CMK (cell line): ENCODE data around the gene TENM4.
A peak's percentile ranks its signal among the peaks of the same experiment; 100 is the strongest.

Source experiments
- DNase-seq: peaks from one replicate; pipeline ENCODE4 v3.0.0-alpha.2; 2010; ENCODE audit warnings: low read depth

TENM4 gene

DNA sequence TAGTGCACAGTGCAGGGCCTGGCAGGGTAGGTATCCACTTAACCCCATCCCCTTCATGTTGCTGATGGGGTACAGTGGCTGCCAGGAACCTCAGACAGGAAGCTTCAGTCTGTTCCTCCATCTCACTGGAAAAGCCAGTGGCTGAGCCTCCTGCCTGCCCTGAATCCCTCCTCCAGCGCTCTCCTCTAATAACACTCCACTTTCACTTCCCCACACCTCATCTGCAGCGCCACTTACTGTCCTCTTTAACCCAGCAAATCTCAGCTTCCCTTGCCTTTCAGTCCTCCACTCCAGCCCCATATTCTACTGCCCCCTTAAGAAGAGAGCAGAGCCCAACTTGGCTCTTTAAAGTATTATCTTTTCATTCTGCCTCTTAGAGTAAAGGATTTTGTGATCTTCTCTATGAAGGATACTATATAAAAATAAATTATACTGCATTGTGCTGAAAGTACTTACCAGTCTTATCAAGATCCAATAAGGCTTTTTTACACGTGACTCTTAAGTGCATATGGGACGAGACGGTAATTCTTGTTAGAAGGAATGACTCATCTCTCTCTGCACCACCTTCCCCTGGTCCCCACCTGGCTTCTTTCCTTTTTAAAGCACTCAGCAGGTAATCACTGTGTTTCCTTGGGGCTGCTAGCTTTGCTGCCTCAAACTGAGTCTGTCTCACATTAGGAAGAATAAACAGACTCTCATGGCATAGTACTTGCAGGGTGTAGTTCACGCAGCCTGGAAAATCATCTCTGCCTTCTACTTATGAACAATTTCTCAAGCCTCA is 628.1 kb downstream of the TENM4 start:
- no peak for DNase-seq

DNA sequence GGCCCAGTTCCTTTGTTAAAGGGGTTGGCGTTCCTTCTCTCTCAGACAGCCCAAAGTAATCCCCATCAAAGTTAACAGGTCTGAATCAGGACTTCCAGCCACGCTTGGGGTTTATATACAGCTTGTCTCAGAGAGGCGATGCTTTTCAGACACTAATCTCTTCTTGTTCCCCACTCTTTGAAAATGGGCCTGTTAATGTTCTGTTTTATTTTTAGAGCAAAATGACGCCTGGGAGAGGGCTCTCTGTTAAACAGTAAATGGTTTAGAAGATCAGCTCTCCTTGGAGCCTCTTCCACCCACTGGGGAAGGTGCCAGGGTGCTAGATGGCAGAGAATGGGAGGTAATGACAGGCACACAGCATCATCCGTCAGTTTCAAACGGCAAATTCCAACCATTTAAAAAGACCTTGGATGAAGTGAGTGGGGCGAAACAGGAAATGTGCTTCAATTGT is 630.2 kb downstream of the TENM4 start:
- DNase-seq, result no peak

DNA sequence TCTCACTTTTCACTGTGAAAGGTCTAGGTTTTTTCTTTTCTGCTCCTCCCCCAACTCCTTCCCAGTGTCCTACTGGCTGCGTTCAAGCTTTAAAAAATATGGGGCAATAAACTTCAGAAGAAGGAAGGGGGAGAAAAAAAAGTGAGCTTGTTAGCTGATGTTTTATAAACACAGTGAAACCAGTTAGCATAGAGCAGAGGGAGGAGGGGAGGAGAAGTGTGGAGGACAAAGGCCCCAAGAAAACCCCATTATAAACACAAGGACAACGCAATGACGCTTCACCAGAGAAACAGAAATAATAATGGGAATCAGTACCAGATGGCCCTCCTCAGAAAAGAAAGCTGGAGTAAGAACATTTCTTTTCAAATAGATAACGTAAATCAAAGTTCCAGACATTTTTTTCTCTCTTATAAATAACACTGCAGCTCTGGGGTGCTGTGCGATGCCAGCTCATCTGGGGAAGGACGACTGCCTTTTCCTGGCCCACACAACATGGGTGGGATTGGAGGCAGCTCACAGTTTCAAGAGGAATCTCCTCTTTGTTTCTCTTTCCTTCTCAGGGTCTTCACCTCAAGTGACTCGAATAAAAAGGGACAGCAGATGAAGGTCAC is 630.8 kb downstream of the TENM4 start:
- no peak for DNase-seq

DNA sequence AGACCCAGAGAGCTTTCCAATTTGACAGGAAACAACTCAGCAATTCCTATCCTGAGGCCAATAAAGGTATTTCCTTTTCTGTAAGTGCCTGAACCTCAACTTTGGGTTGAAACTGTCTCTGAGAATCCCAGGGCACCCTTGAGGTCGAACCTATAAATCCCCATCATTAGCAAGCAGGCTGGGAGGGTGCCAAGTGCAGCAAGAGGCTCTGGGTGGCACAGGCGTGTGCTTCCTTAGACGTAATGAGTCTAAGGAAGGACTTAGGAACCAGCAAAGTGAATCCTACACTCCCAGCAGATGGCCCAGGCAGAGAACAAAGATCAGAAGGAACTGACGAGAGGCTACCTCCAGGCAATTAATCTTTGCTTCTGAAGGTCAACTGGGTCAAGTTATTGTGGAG is 631.9 kb downstream of the TENM4 start:
- no peak for DNase-seq

DNA sequence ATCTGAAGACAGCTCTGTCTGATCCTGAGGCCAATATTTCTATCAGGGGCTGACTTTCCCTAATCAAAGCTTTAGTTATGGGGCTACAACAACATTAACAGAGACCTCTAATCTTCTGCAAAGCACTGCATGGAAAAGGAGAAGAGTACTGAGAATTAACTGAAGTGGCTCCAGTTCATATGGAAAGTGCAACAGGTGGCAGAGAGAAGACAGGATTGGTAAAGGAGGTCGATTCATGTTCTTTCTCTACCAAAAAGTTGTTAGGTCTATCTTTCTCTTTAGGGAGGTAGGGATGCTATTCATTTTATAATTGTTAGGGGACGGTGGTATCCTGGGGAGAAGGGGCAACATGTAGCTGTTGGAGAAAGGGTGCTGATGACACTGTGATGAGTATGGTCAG is 633.5 kb downstream of the TENM4 start:
- DNase-seq, result no peak

DNA sequence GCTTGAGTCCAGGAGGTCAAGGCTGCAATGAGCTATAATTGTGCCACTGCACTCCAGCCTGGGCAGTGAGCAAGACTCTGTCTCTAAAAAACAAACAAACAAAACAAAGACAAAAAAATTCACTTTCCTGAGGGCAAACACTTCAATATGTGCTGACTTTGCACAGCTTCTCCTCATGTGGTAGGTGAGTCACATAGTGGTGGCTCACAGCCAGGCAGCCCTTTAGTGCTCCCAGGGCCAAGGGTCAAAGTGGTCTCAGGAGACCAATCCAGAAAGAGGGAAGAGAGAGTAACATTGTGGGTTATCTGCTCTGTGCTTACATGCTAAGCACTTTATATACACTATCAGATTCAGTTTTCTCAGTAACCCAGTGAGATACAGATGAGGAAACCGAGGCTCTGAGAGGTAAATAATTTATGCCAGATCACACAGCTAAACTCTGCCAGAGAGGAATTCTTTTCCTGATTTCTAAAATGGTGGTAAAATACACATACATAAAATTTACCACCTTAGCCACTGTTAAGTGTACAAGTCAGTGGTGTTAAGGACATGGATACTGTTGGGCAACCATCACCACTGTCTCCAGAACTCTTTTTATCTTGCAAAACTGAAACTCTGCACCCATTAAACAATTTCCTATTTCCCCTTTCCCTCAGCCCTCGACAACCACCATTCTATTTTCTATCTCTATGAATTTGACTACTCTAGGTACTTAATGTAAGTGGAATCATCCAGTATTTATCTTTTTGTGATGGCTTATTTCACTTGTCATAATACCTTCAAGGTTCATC is 634.4 kb downstream of the TENM4 start:
- DNase-seq, result no peak

DNA sequence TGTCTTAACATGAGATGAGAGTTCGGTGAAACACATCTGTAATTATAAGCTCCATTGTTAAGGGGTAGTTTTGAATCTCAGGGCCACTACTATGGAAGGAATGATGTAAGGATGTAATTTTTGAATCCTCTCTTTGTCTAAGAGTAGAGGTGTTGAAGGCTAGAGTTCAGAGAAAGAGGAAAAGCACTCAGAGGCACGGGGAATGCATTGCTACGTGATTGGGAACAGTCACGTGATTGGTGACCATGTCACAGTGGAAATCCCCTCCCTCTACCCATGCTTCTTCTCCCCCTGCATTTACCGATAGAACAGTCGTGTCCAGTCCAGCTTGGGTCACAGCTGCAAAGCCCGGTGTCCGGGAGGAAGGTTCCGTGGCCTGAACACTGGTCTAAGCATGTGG is 635.8 kb downstream of the TENM4 start:
- no peak for DNase-seq

DNA sequence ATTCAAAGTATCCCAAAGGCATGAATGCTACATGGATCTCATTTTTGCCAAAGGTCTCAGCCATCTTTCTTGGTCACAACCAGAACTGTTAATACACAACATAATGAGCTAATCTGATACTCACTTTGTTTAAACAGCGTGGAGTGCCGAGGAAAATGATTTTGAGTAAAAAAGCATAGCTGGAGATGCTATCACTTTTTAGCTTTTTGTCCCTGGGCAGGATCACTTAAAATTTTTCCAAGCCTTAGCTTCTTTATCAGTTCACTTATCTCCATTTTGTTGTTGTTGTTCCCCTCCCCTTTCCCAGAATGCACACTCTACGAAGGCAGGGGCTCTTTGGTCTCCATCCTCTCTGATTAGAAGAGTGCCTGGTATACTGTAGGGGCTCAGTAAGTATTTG is 636.8 kb downstream of the TENM4 start:
- DNase-seq, result no peak

DNA sequence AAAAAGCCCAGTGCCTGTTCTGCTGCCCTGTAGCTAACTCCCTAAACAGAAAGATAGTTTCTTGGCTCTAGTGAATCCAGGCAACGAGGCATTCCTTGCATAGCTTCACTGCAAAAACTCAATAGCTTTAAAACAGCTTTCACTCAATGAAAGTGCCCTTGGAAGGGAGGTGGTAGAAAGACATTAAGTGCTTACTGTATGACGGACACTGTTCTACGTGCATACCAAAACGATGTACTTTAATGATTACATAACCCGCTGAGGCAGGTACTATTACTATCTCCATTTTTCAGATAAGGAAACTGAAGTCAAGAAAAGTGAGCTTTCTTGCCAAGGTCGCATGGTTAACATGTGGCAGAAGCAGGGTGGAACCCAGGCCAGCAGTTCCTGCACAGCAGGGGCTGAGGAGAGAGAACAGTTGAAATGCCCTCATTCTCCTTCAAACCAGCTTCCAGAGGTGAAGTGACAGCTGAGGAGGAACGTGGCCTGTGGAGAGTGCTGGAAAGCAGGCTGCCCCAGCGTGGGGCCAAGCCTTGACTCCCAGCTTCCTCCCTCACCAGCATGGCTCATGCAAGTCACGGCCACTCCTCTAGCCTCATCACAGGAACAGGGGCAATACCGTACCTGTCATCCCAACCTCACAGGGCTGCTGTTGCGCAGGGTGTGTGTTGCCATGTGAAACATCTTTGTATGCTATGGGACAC is 638.6 kb downstream of the TENM4 start:
- no peak for DNase-seq

DNA sequence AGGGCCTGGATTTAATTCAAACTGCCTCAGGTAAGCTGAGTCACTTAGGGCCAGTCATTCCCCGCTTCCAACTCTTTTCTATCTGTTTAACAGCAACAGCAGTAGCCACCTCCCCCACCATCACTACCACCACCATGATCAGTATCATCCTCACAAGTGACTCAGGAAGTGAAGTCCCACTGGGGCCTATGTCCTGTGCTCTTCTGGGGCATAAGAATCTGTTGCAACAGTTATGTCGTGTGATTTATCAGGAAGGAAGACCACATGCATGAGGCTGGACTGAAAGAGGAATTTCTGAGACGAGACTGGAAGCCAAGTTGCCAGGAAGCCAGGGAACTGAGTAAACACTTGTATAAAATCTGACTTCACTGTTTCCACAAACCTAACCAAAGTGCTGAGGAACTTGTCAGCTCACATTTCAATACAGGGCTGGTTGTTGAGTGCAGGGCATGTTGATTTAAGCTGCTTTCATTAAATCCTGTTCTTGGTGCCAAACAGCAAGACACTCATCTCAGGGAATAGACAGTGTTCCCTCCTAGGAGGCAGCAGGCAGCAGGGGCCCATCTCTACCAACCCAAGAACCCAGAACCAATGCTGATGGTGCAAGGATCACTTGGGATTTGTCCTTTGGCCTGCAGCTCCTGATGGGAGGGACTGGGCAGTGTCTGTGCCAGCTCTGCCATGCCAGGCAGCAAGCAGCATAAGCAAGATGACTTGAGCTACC is 639.5 kb downstream of the TENM4 start:
- DNase-seq, result no peak

DNA sequence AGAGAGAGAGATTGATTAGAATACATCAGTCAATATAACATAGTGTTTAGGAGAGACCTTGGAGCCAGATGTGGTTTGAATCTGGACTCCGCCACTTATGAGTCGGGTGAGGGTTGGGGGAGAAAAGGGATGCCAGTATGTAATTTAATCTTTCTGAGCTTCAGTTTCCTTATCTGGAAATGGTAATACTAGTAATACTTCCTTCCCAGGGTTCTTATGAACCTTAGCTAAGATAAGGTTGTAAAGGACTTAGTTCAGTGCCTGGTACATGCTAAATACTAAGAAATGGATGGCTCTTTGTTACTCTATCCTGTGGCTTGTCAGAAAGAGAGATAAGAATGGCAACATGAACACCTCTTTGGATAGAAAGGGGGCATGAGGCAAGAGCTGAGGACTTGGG is 640.1 kb downstream of the TENM4 start:
- no peak for DNase-seq

DNA sequence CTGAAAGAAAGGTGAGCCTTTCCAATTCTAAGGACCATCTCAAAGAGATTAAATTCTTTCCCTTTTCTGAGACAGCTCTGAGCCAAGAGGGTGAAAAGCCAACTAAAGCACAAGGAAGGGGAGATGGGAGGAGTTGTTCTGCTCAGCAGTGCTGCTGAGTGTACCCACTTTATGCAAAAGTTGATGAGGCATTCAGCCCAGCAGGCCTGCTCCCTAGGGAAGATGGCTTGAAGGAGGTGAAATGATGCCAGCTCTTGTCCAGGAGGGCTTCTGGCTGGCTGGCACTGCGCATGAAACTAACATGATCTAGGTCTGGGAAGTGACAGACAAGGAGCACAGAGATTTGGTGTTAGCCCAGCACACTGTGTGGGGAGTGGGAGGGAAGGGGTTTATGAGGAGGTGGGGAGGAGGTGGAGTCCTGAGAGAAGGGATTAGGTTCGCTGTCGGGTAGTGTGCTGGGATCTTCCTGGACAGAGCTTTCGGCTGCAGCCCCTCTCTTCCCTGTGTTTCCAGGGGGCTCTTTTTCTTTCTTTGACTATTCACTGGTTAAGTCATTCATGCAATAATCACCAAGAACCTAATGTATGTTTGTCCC is 640.6 kb downstream of the TENM4 start:
- no peak for DNase-seq

DNA sequence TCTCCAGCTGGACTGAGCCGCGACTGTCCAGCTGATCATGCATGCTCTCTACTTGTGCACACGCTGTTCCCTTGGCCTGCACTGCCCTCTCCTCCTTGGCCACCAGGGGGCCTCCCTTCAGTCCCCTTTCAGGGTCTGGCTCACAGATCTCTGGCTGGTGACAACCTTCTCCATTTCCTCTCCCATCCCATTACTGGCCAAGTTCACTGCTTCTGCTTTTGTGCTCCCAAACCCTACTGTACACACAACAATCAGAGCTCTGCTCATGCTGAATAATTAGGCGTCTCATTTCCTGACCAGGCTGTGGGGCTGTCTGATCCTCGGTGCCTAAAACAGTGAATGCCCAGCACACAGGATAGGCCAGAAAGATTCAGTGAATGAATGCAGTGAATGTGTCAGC is 642.2 kb downstream of the TENM4 start:
- DNase-seq, result peak; percentile 24

DNA sequence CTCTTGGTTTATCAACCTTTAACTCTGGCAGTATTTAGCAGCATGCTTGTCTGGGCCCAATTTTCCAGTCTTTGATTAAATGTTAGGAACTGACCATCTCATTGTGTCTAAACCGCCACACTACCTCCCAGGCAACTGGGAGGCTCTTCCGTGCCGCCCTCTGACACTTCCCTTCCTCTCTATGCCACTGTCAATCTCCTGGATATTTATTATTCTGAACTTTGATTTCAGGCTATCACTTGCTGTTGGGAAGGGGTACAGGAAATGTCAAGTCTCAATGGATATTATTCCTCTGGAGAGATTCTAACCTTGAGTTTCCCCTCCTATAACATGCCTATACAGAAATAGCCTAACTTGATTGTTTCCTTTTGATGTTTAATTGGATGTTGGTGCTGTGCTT is 643.3 kb downstream of the TENM4 start:
- no peak for DNase-seq

DNA sequence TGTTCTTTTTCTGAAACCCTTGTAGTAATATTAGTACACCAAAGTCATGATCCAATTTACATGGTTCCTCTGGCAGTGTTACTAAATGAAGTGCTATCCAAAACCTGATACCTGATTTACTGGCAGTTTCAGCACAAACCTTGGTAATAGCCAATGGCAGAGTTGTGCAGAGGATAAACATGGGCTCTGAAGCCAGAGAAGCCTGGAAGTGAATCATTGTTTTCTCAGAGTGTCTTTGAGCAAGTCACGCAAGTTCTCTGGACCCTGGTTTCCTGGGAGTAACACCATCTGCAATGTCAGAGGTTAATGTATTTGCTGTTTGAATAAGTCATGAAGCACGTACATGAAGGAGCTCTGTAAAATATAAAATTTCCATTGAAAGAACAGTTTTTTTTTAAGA is 643.9 kb downstream of the TENM4 start:
- DNase-seq, result no peak

DNA sequence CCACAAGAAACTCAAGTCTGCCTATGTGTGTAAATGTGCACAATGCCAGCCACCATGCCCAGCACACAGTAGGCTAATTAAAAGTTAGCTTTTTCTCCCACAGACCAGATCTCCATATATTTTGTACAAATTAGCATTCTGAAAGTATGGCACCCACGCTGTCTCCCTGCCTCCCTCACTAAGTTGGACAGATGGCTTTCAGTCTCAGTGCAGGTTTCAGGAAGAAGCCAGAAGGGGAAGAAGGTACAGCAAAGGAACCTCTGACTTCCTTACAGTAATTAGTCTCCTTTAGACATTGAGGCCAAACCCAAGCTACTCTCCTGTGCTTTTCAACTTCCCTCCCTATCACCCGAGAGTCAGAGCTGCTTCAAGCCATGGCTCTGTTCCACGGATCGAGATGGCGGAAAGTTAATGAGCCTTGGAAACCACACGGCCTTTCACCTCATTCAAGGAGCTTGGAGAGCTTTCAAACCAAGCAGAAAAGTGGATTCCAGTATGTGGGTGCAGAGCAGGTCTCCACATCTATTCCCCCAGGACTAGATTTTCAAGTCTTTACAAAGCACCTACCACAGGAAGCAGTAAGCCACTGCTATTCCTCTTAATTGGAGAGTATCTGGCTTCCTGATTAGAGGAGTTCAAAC is 645.1 kb downstream of the TENM4 start:
- DNase-seq, result no peak

DNA sequence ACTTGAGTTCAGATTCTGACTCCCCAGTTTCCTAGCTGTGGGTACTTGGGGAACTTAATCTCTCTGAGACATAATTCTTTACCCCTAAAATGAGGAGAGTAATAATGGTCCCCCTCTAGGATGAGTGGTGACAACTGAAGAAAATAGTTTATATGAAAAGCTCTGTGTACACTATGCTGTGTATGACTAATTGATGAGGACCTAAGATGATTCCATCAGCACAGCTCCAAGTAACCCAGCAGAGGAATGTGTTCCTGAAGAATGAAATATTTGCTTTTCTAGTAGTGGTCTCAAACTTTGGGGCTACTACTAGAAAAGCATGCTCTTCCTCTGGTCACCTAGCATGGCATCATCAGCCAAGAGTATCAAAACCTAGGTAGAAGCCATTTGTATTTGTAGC is 648.9 kb downstream of the TENM4 start:
- no peak for DNase-seq

DNA sequence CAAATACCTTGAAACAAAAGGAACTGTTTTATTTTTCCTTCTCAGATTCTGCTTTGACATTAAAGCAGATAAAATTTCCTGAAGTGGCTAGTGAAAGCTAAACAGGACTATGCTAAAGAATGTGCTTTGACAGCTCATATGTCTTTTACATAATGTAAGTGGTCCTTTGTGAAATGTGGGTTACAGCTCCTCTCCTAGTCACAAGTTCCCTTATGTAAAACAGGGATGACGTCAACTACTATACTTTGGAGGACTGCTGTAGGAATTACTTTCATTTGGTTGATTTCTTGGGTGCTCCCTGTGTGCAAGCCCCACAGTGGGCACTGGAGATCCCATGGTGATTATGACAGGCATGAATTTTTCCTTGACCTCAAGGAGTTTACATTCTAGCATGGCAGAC is 649.6 kb downstream of the TENM4 start:
- DNase-seq, result no peak

DNA sequence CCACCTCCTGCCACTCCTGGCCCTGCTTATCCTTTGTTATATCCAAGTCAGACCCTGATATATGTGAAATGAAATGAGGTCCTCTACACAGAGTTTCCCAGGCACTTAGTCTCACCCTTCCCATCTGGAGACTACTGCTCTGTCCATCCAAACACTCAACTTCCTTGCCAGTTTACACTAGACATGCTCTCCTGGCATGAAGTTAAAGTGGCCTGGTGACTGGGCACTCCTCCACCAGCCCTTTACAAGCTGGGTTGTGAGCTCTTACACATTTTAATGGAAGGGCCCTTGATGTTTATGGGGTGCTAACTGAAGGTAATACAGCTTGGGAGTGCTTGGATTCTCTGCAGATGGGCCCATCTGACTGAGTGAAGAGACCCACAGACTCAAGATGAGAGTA is 650.0 kb downstream of the TENM4 start:
- no peak for DNase-seq

DNA sequence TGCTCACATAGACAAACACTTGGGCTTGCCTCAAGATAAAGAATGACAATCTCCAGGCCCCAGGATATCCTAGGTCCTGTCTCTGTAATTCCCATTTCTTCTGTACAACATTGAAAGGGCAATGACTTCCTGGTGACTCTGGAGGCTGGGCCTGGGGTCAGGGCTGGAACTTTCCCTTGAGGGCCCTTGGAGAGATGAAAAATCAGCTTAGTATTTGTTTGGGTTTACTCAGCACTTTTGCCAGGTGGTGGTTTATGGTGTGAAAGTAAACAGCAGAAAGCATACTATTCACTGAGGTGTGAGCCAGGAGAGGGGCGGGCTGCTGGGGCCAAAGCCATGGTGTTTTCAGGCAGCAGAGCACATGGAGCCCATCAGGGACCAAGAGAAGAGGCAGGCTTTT is 651.5 kb downstream of the TENM4 start:
- DNase-seq, result no peak

DNA sequence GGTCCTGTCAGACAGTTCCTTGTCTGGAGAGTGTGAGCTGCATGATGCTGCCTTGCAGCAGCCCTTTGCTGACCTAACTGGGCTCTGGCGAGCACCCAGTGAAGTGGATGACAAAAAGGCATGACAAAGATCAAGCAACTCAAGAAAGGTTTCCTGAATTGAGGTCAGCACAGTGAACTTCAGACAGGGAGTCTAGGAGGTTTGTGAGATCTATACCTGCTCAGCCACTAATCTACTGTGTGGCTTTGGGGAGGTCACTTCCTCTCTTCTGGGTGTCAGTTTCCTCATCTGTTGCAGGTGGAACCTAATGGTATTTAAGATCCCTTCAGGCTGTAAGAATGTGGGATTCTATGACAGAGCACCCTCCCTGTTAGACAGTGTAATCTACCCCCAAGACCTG is 652.3 kb downstream of the TENM4 start:
- no peak for DNase-seq
